ENCODE measurements around the gene OR2T5.
"Not testable (repeated sequence)": the region's sequence is repeated elsewhere in the genome, so short reads cannot be mapped to it uniquely, and the experiment has no call there.

The OR2T5 gene

DNA sequence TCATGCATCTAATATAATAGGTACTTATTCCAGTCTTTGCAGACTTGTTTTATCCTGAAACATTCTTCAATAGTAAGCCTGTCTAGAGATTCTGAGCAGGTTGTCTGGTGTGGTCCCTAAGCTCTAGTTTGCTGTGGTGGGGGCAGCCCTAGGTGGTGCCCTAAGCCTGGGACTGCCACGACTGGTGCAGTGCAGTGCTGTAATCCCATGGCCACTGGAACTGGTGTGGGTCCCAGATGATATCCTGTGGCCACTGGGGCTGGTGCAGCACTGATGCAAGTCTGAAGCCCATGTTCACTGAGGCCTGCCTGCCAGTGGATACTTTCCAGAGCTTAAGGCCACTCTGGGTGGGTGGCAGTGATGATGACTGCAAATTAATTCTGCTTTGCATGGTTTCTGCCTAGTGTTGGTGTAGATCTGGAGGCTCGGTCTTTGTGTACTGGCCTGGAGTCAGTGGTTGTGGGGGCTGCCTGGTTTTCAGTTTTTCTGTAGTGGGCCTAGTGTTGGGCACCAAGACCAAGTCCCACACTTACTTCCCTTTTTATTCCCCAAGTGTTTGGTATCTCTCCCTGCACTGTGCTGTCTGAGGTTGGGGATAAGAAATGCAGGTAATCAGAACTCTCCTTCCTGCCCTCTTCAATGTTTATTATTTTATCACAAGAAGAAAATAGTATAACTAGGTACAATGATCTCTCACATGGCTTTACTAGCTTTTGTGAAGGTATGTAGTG is 12.1 kb downstream of the OR2T5 start:
- peak; percentile 3 for DNase-seq (ENCODE audit: low spot score)

DNA sequence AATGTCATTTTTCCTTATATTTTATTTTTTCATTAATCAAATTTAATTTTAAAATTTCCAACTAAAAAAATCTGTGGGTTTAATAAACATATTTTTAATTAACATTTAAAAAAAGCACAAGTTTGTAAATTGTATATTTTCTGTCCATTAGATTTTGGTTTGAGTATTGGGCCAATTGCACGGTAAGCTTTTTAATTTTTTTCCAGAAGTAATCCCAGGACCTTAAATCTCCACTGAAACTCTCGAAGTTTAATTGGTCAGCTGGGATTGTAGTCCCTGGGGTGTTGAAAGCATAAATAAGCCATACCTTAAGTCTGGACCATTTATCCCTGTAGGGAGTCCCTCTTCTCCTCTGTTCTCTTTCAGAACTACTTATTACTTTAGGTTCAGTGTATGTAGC is 19.4 kb downstream of the OR2T5 start, which contains the start of gene OR2G6:
OR2G6 (plus strand) TSS at position 301 of the 400 bp plus-strand sequence. CDS start 13,574 bp downstream, outside the sequence.
- not testable (repeated sequence) for DNase-seq (ENCODE audit: low spot score)

DNA sequence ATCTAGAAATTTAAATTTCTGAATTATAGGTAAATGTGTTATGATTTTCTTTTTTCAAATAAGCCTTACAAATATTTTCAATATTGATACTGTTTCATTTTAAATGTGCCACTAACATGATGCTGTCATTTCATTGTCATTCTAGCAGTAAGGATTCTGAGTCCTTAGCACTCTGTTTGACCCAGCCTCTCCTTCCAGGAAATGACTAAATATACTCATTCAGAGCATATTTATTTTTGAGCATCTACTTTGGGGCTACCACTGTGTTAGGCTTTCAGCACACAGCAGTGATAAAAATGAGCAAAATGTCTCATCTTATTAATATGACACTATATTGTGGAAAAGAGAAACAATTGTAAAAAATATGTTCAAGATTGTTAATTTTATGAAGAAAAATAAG is 21.8 kb downstream of the OR2T5 start:
- not testable (repeated sequence) for DNase-seq (ENCODE audit: low spot score)

DNA sequence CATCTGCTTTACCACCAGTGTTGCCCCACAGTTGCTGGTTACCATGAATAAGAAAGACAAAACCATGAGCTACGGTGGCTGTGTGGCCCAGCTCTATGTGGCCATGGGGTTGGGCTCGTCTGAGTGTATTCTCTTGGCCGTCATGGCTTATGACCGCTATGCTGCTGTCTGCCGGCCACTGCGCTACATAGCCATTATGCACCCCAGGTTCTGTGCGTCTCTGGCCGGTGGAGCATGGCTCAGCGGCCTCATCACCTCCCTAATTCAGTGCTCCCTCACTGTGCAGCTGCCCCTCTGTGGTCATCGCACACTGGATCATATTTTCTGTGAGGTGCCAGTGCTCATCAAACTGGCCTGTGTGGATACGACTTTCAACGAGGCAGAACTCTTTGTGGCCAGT is 33.5 kb downstream of the OR2T5 start:
- no peak for DNase-seq (ENCODE audit: low spot score)

DNA sequence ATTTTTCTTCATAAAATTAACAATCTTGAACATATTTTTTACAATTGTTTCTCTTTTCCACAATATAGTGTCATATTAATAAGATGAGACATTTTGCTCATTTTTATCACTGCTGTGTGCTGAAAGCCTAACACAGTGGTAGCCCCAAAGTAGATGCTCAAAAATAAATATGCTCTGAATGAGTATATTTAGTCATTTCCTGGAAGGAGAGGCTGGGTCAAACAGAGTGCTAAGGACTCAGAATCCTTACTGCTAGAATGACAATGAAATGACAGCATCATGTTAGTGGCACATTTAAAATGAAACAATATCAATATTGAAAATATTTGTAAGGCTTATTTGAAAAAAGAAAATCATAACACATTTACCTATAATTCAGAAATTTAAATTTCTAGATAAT is 49.1 kb downstream of the OR2T5 start:
- DNase-seq (ENCODE audit: low spot score) = not testable (repeated sequence)

Measured in hematopoietic multipotent progenitor cell treated with erythropoietin and hydrocortisone succinate and interleukin-3 and kit ligand, for 17 days (in vitro differentiated cells).